MCF 10A (cell line): ENCODE data around the gene OTUB2. TPM values are rescaled to one million over a fixed set of nuclear protein-coding genes. Genes with fewer than 3 reads are reported as not detected.

Experiments
- BruUV-seq: library from RNA; stranded (reverse); fragments of 400-500 nt; replicated peaks from 2 replicates; lab custom pipeline; 2021; lab: Mats Ljungman, UMichigan
- CTCF ChIA-PET: fragments of 300-600 bp; sonication (Branson Sonifier 250); formaldehyde crosslinking; extraction: SDS; loops from one replicate; lab custom pipeline; 2021; ENCODE audit warnings: antibody characterized with exemption, inconsistent platforms; lab: Yijun Ruan, JAX
- POLR2A ChIA-PET: fragments of 300-600, 350-650 bp; sonication (Branson Sonifier 250); formaldehyde crosslinking; extraction: SDS; loops from one replicate; lab custom pipeline; 2020; ENCODE audit warnings: antibody characterized with exemption, inconsistent platforms; lab: Yijun Ruan, JAX
- DNase-seq: peaks from one replicate; pipeline ENCODE4 v3.0.0-alpha.2; 2018; ENCODE audit not compliant: unreplicated experiment
- H3K27ac Mint-ChIP-seq: one replicate; pipeline ENCODE4 v1.8.0; 2022; ENCODE audit warnings: mild to moderate bottlenecking, low read depth, mixed read lengths; ENCODE audit not compliant: unreplicated experiment
- H3K27me3 Mint-ChIP-seq: one replicate; pipeline ENCODE4 v1.8.0; 2022; ENCODE audit warnings: mixed read lengths; ENCODE audit not compliant: insufficient read depth, unreplicated experiment
- H3K36me3 Mint-ChIP-seq: one replicate; pipeline ENCODE4 v1.8.0; 2022; ENCODE audit warnings: mild to moderate bottlenecking, moderate library complexity, mixed read lengths; ENCODE audit not compliant: insufficient read depth, unreplicated experiment
- H3K4me1 Mint-ChIP-seq: one replicate; pipeline ENCODE4 v1.8.0; 2022; ENCODE audit warnings: mixed read lengths; ENCODE audit not compliant: insufficient read depth, unreplicated experiment
- H3K4me3 Mint-ChIP-seq: one replicate; pipeline ENCODE4 v1.8.0; 2022; ENCODE audit warnings: mild to moderate bottlenecking, moderate library complexity, mixed read lengths; ENCODE audit not compliant: unreplicated experiment
- H3K9me3 Mint-ChIP-seq: one replicate; pipeline ENCODE4 v1.8.0; 2022; ENCODE audit warnings: mixed read lengths; ENCODE audit not compliant: unreplicated experiment
- intact Hi-C: fragments of 100-400 bp; cut with micrococcal nuclease; formaldehyde crosslinking; loops from 2 replicates; pipeline ENCODE4 v1.14.1; 2022
- total RNA-seq: library from RNA; stranded (reverse); gene quantifications from 2 replicates; pipeline ENCODE4 v1.2.3, GENCODE V29; 2022
- TF ChIP-seq, protein P1 (sequence below): fragments of 200-600 bp; IDR thresholded peaks from one replicate; pipeline ENCODE4 v1.8.0; 2022; ENCODE audit warnings: antibody characterized with exemption, mild to moderate bottlenecking; ENCODE audit not compliant: unreplicated experiment

Gene OTUB2
- total RNA-seq, 1 experiment from 2014 or later = 1.2 TPM

DNA sequence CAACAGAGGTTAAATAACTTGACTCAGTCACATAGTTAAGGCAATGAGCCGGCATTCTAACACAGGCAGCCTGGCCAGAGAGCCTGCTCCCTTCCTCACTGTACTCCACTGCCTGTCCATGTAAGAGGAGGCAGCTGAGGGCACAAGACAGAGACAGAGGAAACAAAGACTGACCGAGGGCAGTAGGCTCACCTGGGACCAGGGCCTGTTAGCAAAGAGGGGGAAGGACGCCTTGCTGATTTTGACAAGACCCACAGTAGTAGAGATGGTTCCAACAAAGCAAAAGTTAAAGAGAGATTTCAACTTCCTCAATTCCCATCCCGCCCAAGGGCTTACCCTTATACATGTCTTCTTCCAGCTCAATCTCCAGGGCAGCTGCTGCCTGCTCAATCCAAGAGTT is 26.5 kb downstream of the OTUB2 start:
- Mint-ChIP-seq H3K27me3 (no peaks in the 10 kb centered on the region), H3K4me1 (no peaks in the 10 kb centered on the region), H3K36me3 (peaks cover 95% of the 10 kb centered on the region), H3K9me3 (no peaks in the 10 kb centered on the region), H3K27ac (no peak overlapping the region), H3K4me3 (no peak overlapping the region)
- CTCF ChIA-PET = interaction anchor here (0.8 to 2.7 kb wide), 6 partner anchors 15 to 433 kb away, joined by 3 to 22 read pairs (median 4); no protein-coding TSS in a partner anchor
- no peak for DNase-seq
- intact Hi-C loops = loop anchor here (5.0 kb wide), 1 partner anchor 85 kb away; no protein-coding TSS in a partner anchor
- TF ChIP-seq, protein P1, sequence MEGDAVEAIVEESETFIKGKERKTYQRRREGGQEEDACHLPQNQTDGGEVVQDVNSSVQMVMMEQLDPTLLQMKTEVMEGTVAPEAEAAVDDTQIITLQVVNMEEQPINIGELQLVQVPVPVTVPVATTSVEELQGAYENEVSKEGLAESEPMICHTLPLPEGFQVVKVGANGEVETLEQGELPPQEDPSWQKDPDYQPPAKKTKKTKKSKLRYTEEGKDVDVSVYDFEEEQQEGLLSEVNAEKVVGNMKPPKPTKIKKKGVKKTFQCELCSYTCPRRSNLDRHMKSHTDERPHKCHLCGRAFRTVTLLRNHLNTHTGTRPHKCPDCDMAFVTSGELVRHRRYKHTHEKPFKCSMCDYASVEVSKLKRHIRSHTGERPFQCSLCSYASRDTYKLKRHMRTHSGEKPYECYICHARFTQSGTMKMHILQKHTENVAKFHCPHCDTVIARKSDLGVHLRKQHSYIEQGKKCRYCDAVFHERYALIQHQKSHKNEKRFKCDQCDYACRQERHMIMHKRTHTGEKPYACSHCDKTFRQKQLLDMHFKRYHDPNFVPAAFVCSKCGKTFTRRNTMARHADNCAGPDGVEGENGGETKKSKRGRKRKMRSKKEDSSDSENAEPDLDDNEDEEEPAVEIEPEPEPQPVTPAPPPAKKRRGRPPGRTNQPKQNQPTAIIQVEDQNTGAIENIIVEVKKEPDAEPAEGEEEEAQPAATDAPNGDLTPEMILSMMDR = no peak
- POLR2A ChIA-PET = interaction anchor here (1.7 to 2.2 kb wide), 2 partner anchors 10 to 28 kb away, joined by 4 to 8 read pairs; partner anchors contain the start of genes DDX24 and IFI27L1
- no TSS peak for BruUV-seq

DNA sequence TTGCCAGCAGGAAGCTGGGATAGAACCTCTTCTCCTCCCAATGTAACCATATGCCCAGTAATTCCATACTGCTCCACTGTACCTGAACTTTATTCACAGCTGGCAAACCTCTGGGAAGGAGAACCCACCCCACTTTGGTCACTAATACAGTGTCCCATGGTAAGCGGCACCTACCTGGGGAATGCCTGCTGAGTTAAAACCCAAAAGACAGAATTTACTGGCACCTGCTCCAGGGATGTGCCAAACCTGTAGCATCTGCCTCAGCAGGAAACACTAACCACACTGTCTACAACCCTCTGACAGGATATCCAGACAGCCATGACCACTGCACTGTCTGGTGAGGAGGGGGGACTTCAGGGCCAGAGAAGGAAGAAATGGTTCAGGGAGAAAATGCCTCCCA is 28.3 kb downstream of the OTUB2 start:
- CTCF ChIA-PET = interaction anchor here (0.5 to 0.9 kb wide), 4 partner anchors 10 to 636 kb away, joined by 3 to 5 read pairs (median 4); partner anchors contain the start of genes DDX24 and IFI27L1
- Mint-ChIP-seq H3K36me3 (peaks cover 95% of the 10 kb centered on the region), H3K27ac (no peak overlapping the region)

DNA sequence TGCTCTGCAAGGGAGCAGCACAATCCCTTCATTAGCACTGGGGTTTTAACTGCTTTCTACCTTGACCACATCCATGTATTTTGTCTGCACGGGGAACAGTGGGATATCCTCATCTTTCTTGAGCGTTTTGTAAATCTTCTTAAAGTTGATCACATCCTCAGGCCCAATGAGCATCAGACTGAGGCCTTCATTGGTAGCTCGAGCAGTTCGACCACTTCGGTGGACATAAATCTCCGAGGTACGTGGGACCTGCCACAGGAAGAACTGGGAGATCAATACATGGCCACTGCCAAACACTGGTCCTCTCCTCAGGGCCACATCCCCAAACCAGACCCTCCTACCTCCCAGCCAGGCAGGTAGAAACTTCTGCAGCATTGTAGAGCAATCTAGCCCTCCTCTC is 28.8 kb downstream of the OTUB2 start:
- H3K9me3 Mint-ChIP-seq = no peaks in the 10 kb centered on the region
- POLR2A ChIA-PET = no interaction called here

More for the DNA sequence above, 28.3 kb downstream of the OTUB2 start:
- DNase-seq = no peak
- no peaks in the 10 kb centered on the region for H3K4me1 Mint-ChIP-seq
- H3K9me3 Mint-ChIP-seq = no peaks in the 10 kb centered on the region
- POLR2A ChIA-PET = no interaction called here
- intact Hi-C loops = loop anchor here (5.0 kb wide), 1 partner anchor 83 kb away; no protein-coding TSS in a partner anchor
- TF ChIP-seq, protein P1 = no peak
- no TSS peak for BruUV-seq
- H3K27me3 Mint-ChIP-seq = no peaks in the 10 kb centered on the region
- no peak overlapping the region for H3K4me3 Mint-ChIP-seq

More for the DNA sequence above, 28.8 kb downstream of the OTUB2 start:
- intact Hi-C loops = loop anchor here (5.0 kb wide), 1 partner anchor 82 kb away; no protein-coding TSS in a partner anchor
- no peaks in the 10 kb centered on the region for H3K27me3 Mint-ChIP-seq
- peaks cover 95% of the 10 kb centered on the region for H3K36me3 Mint-ChIP-seq
- H3K4me3 Mint-ChIP-seq = no peak overlapping the region
- TF ChIP-seq, protein P1 = no peak
- H3K27ac Mint-ChIP-seq = peak overlapping the region; percentile 72
- CTCF ChIA-PET = no interaction called here
- BruUV-seq = no TSS peak
- H3K4me1 Mint-ChIP-seq = no peaks in the 10 kb centered on the region
- DNase-seq = no peak
